Measurements from ENCODE around the gene ELF2. TPM values are rescaled to one million over a fixed set of nuclear protein-coding genes. Genes with fewer than 3 reads are reported as not detected.

Gene ELF2
- total and polyA plus RNA-seq, 2 of the 8 experiments (the other 6 are each of a cell fraction or from before 2014, with no cell fraction given), result 21.1 to 44.3 TPM

- no peaks in the 10 kb centered on the region for H3K9me3 ChIP-seq (ENCODE audit: insufficient read depth in 2 of 2, low read depth in 1 of 2, low read length in 1 of 2)
- H3K27me3 ChIP-seq (replicated peaks in 1 of 4; ENCODE audit: control insufficient read depth in 3 of 4, extremely low read depth in 1 of 4, insufficient read depth in 3 of 4, low read length in 3 of 4), result no peaks in the 10 kb centered on the region
- ChIA-PET POLR2A (ENCODE audit: partially characterized antibody) (no interaction called here), CTCF (ENCODE audit: partially characterized antibody) (interaction anchor here (1.3 kb wide), 1 partner anchor 25 kb away, joined by 5 read pairs; no protein-coding TSS in a partner anchor)
- H3K23me2 ChIP-seq (ENCODE audit: low read depth, low read length), result peaks cover 8% of the 10 kb centered on the region
- peak; percentile 28 for FAIRE-seq
- H3K23ac ChIP-seq (ENCODE audit: insufficient read length), result no peak overlapping the region
- no peak overlapping the region for H3K14ac ChIP-seq (ENCODE audit: insufficient read length)
- H2BK15ac ChIP-seq (ENCODE audit: low read length), result no peak overlapping the region
- H2BK20ac ChIP-seq (ENCODE audit: low read length), result no peak overlapping the region
- H2AK5ac ChIP-seq (ENCODE audit: low read depth, low read length), result no peak overlapping the region
- H3K4ac ChIP-seq (replicated peaks; ENCODE audit: insufficient read length, low read depth, low read length), result no peak overlapping the region
- WGBS, 2 experiments (ENCODE audit: extremely low coverage in 1 of 2, insufficient coverage in 1 of 2, insufficient read length in 1 of 2, insufficient replicate concordance in 2 of 2, low coverage in 1 of 2, low lambda C conversion rate in 2 of 2, missing lambda C conversion rate in 1 of 2), result 8% methylated on average over 2 of the region's 2 CpGs; no CpG with 5 or more reads in 1 of the 2 experiments
- peaks cover 4 to 5% of the 10 kb centered on the region in 2 experiments for H4K20me1 ChIP-seq (replicated peaks in 1 of 2; ENCODE audit: control insufficient read depth in 1 of 2, insufficient read depth in 2 of 2, low read length in 2 of 2)
- H3K4me1 ChIP-seq (replicated peaks in 1 of 4; ENCODE audit: control insufficient read depth in 3 of 4, insufficient read depth in 4 of 4, low read length in 3 of 4), result peaks cover 0 to 4% (median 1%) of the 10 kb centered on the region in 4 experiments; a peak in 3 of 7 replicates
- no peak overlapping the region; the same call in 1 of the 2 replicates for H3K18ac ChIP-seq (ENCODE audit: extremely low read depth, low read length)
- DNase-seq (ENCODE audit: low read depth in 1 of 2, low spot score in 2 of 2), result no peak
- peak overlapping the region; percentile 60 to 90 for H3K4me2 ChIP-seq (ENCODE audit: insufficient read depth in 1 of 2, low read depth in 2 of 2, low read length in 2 of 2)
- H3K4me3 ChIP-seq (ENCODE audit: extremely low read depth in 1 of 4, insufficient read depth in 2 of 4, low read depth in 3 of 4, low read length in 4 of 4), result peak overlapping the region; percentile 57 to 92 (median 68)
- H4K5ac ChIP-seq (ENCODE audit: insufficient read length, low read depth, low read length), result peak overlapping the region; percentile 95
- H3K56ac ChIP-seq (replicated peaks; ENCODE audit: insufficient read length, low read depth, low read length), result peak overlapping the region; percentile 64
- no peak overlapping the region for H3K27ac ChIP-seq (ENCODE audit: low read depth, low read length)
- no peak overlapping the region for H2BK120ac ChIP-seq (replicated peaks; ENCODE audit: low read depth, low read length)
- H2BK12ac ChIP-seq (ENCODE audit: low read depth, low read length), result no peak overlapping the region
- H2AFZ ChIP-seq (ENCODE audit: low read length), result 0 out of 2 replicates have a peak overlapping the region, but pooled peaks have one; percentile 15
- H3K36me3 ChIP-seq (ENCODE audit: control insufficient read depth in 2 of 4, insufficient read depth in 4 of 4, low read length in 3 of 4), result no peaks in the 10 kb centered on the region
- no peak overlapping the region for H4K91ac ChIP-seq (replicated peaks; ENCODE audit: insufficient read length, low read length)
- H3K79me1 ChIP-seq (ENCODE audit: low read depth, low read length), result no peaks in the 10 kb centered on the region; the same call in 1 of the 2 replicates
- H4K8ac ChIP-seq (ENCODE audit: extremely low read depth, insufficient read depth, low read length), result no peak overlapping the region
- H2BK5ac ChIP-seq (ENCODE audit: low read depth, low read length), result no peak overlapping the region
- H3K9ac ChIP-seq (replicated peaks in 1 of 4; ENCODE audit: extremely low read depth in 1 of 4, low read depth in 3 of 4, low read length in 3 of 4), result peak overlapping the region in 2 of 4 experiments; percentile 26 to 47; a peak in 3 of 7 replicates
- peaks cover 6 to 41% of the 10 kb centered on the region in 2 experiments; a peak in 3 of 4 replicates for H3K79me2 ChIP-seq (ENCODE audit: control insufficient read depth in 1 of 2, insufficient read depth in 2 of 2, low read length in 2 of 2)
- no peak for TF ChIP-seq RAD21 (IDR thresholded peaks at IDR 0.05 in 1 of 2, conservative IDR thresholded peaks at IDR 0.05 in 1 of 2; ENCODE audit: low read depth in 2 of 2, low read length in 2 of 2)
- TF ChIP-seq, protein P1, sequence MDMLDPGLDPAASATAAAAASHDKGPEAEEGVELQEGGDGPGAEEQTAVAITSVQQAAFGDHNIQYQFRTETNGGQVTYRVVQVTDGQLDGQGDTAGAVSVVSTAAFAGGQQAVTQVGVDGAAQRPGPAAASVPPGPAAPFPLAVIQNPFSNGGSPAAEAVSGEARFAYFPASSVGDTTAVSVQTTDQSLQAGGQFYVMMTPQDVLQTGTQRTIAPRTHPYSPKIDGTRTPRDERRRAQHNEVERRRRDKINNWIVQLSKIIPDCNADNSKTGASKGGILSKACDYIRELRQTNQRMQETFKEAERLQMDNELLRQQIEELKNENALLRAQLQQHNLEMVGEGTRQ (IDR thresholded peaks at IDR 0.05; ENCODE audit: low read length), result no peak
- TF ChIP-seq MAFK (IDR thresholded peaks at IDR 0.05; ENCODE audit: low read depth, low read length), result no peak
- TF ChIP-seq SP2 (IDR thresholded peaks at IDR 0.05; ENCODE audit: low read length), result no peak
- TF ChIP-seq TAF1 (IDR thresholded peaks at IDR 0.05; ENCODE audit: low read depth, low read length), result no peak
- TF ChIP-seq CREB1 (IDR thresholded peaks at IDR 0.05), result no peak
- no peak for TF ChIP-seq RNF2 (IDR thresholded peaks at IDR 0.05; ENCODE audit: borderline replicate concordance, low read depth, low read length, missing control alignments, poor library complexity, severe bottlenecking)
These were observed 92.3 kb downstream of the ELF2 start for GRCh38 chr4:139084804-139085093.
